GM12891 (cell line): ENCODE data around the gene CLIP3.

ENCODE experiments used
- DNase-seq: peaks from one replicate; pipeline ENCODE4 v3.0.0; 2011; ENCODE audit warnings: low spot score; ENCODE audit not compliant: insufficient read length
- FAIRE-seq: peaks from 2 replicates; lab custom pipeline; 2011; peaks lifted over from hg19 to GRCh38; lab: Jason Lieb, UNC
- PAX5 ChIP-seq: IDR thresholded peaks from 2 replicates; pipeline ENCODE4 v1.6.1; 2011; ENCODE audit warnings: low read length, moderate library complexity, mild to moderate bottlenecking; ENCODE audit not compliant: insufficient read depth, severe bottlenecking
- POLR2A ChIP-seq: IDR thresholded peaks from 2 replicates; pipeline ENCODE4 v1.6.1; 2011; ENCODE audit warnings: low read depth, low read length, control low read depth
- POLR2AphosphoS5 ChIP-seq: IDR thresholded peaks from 2 replicates; pipeline ENCODE4 v1.6.1; 2011; ENCODE audit warnings: low read depth, low read length, control low read depth
- POU2F2 ChIP-seq: IDR thresholded peaks from 2 replicates; pipeline ENCODE4 v1.6.1; 2011; ENCODE audit warnings: low read depth, mild to moderate bottlenecking, control low read depth, low read length, moderate library complexity
- SPI1 ChIP-seq: IDR thresholded peaks from 2 replicates; pipeline ENCODE4 v1.6.1; 2011; ENCODE audit warnings: low read depth, low read length, control low read depth
- TAF1 ChIP-seq: IDR thresholded peaks from 2 replicates; pipeline ENCODE4 v1.6.1; 2011; ENCODE audit warnings: low read depth, low read length, control low read depth

The CLIP3 gene

GRCh38 chr19:36061367-36061766 lies 28.7 kb upstream of the CLIP3 start:
- TF ChIP-seq POLR2A = no peak
- no peak for TF ChIP-seq POLR2AphosphoS5
- no peak for TF ChIP-seq POU2F2
- TF ChIP-seq SPI1 = 0 out of 2 replicates have a peak, but pooled peaks have one; percentile 8
- DNase-seq (no peak), FAIRE-seq (no peak)

- TF ChIP-seq PAX5 = no peak
- TF ChIP-seq POU2F2 = no peak
- no peak for TF ChIP-seq POLR2A
- TF ChIP-seq TAF1 = no peak
- no peak for TF ChIP-seq POLR2AphosphoS5
- TF ChIP-seq SPI1 = no peak
- peak; percentile 37 for DNase-seq
- FAIRE-seq = no peak
Observed at GRCh38 chr19:36060430-36060829, 27.8 kb upstream of the CLIP3 start.

GRCh38 chr19:36059180-36059910 lies 26.7 kb upstream of the CLIP3 start:
- no peak for TF ChIP-seq TAF1
- TF ChIP-seq POLR2AphosphoS5 = no peak
- TF ChIP-seq PAX5 = no peak
- no peak for TF ChIP-seq SPI1
- no peak for TF ChIP-seq POLR2A
- no peak for TF ChIP-seq POU2F2
- FAIRE-seq = no peak
- DNase-seq = no peak

GRCh38 chr19:36058481-36059179 lies 26.0 kb upstream of the CLIP3 start:
- TF ChIP-seq POU2F2 (no peak), POLR2AphosphoS5 (no peak), PAX5 (no peak), POLR2A (no peak)
- DNase-seq (no peak), FAIRE-seq (no peak)

- FAIRE-seq (no peak), DNase-seq (peak; percentile 97)
- TF ChIP-seq SPI1 (no peak), POLR2A (0 out of 2 replicates have a peak, but pooled peaks have one; percentile 1), PAX5 (no peak), POU2F2 (peak; percentile 1; the same call in 1 of the 2 replicates), TAF1 (no peak; the same call in 1 of the 2 replicates), POLR2AphosphoS5 (no peak; the same call in 1 of the 2 replicates)
Observed at GRCh38 chr19:36054733-36055686, 22.3 kb upstream of the CLIP3 start, which contains the start of gene WDR62. TSS of gene WDR62 (plus strand) at chr19:36054897. CDS start at chr19:36054972, 75 bp downstream.

GRCh38 chr19:36054119-36054732 lies 21.6 kb upstream of the CLIP3 start, which contains the start of gene THAP8:
TSS of gene THAP8 (minus strand) at chr19:36054285. CDS start at chr19:36054217, 68 bp downstream.
- peak; percentile 99 for FAIRE-seq
- TF ChIP-seq POU2F2 (peak; percentile 9), POLR2A (peak; percentile 64), SPI1 (no peak), POLR2AphosphoS5 (peak; percentile 76), TAF1 (0 out of 2 replicates have a peak, but pooled peaks have one; percentile 55)

GRCh38 chr19:36051637-36052036 lies 19.0 kb upstream of the CLIP3 start:
- peak; percentile 43 for FAIRE-seq
- TF ChIP-seq SPI1 (no peak), PAX5 (no peak), POLR2A (no peak), POU2F2 (no peak), POLR2AphosphoS5 (no peak), TAF1 (no peak)
- DNase-seq = no peak

More at GRCh38 chr19:36054119-36054732, 21.6 kb upstream of the CLIP3 start, which contains the start of gene THAP8:
- DNase-seq = peak; percentile 97

- DNase-seq (no peak), FAIRE-seq (no peak)
- TF ChIP-seq POLR2AphosphoS5 = no peak
- TF ChIP-seq POU2F2 = no peak
Observed at GRCh38 chr19:36051236-36051635, 18.6 kb upstream of the CLIP3 start.

- no peak for DNase-seq
- FAIRE-seq = no peak
- TF ChIP-seq POLR2AphosphoS5 = no peak
- TF ChIP-seq TAF1 = no peak
- no peak for TF ChIP-seq PAX5
- TF ChIP-seq SPI1 = no peak
- TF ChIP-seq POLR2A = no peak
- TF ChIP-seq POU2F2 = no peak
Observed at GRCh38 chr19:36049080-36049698, 16.5 kb upstream of the CLIP3 start.
